ENCODE data around the gene FNDC8.
A peak's percentile ranks its signal among the peaks of the same experiment; 100 is the strongest.
"Not testable (repeated sequence)": the region's sequence is repeated elsewhere in the genome, so short reads cannot be mapped to it uniquely, and the experiment has no call there.

The FNDC8 gene

GRCh38 chr17:35095741-35096140, 25.7 kb upstream of the FNDC8 start:
- DNase-seq (ENCODE audit: low read depth), result no peak

- no peak for DNase-seq (ENCODE audit: low read depth)
Measured at GRCh38 chr17:35097776-35098175, 23.6 kb upstream of the FNDC8 start.

- DNase-seq (ENCODE audit: low read depth), result no peak
Measured at GRCh38 chr17:35099908-35100307, 21.5 kb upstream of the FNDC8 start.

- no peak for DNase-seq (ENCODE audit: low read depth)
Measured at GRCh38 chr17:35101036-35101435, 20.4 kb upstream of the FNDC8 start.

- DNase-seq (ENCODE audit: low read depth), result no peak
Measured at GRCh38 chr17:35101725-35102124, 19.7 kb upstream of the FNDC8 start.

- DNase-seq (ENCODE audit: low read depth), result no peak
Measured at GRCh38 chr17:35103271-35103670, 18.1 kb upstream of the FNDC8 start.

GRCh38 chr17:35104844-35105450, 16.5 kb upstream of the FNDC8 start:
- DNase-seq (ENCODE audit: low read depth), result no peak

GRCh38 chr17:35110791-35111190, 10.6 kb upstream of the FNDC8 start:
- DNase-seq (ENCODE audit: low read depth), result not testable (repeated sequence)

GRCh38 chr17:35116845-35117244, 4.6 kb upstream of the FNDC8 start:
- DNase-seq (ENCODE audit: low read depth), result no peak

- no peak for DNase-seq (ENCODE audit: low read depth)
Measured at GRCh38 chr17:35117984-35118383, 3.4 kb upstream of the FNDC8 start.

GRCh38 chr17:35119370-35120165, 1.8 kb upstream of the FNDC8 start, which contains the start of gene RAD51D:
Gene RAD51D, minus strand, starts transcription at chr17:35119860. Its CDS starts 247 bp downstream, at chr17:35119613.
- peak; percentile 47 for DNase-seq (ENCODE audit: low read depth)

- DNase-seq (ENCODE audit: low read depth), result no peak
Measured at GRCh38 chr17:35127751-35128514, 6.5 kb downstream of the FNDC8 start.

- DNase-seq (ENCODE audit: low read depth), result no peak
Measured at GRCh38 chr17:35129154-35129972, 7.9 kb downstream of the FNDC8 start.

GRCh38 chr17:35129973-35130351, 8.5 kb downstream of the FNDC8 start:
- DNase-seq (ENCODE audit: low read depth), result no peak

- DNase-seq (ENCODE audit: low read depth), result no peak
Measured at GRCh38 chr17:35130392-35130791, 9.0 kb downstream of the FNDC8 start.

GRCh38 chr17:35132099-35132498, 10.7 kb downstream of the FNDC8 start:
- no peak for DNase-seq (ENCODE audit: low read depth)

- no peak for DNase-seq (ENCODE audit: low read depth)
Measured at GRCh38 chr17:35132816-35133550, 11.6 kb downstream of the FNDC8 start.

- DNase-seq (ENCODE audit: low read depth), result no peak
Measured at GRCh38 chr17:35135322-35135721, 13.9 kb downstream of the FNDC8 start.

- DNase-seq (ENCODE audit: low read depth), result no peak
Measured at GRCh38 chr17:35138218-35138617, 16.8 kb downstream of the FNDC8 start.

GRCh38 chr17:35141681-35142466, 20.5 kb downstream of the FNDC8 start, which contains the start of gene NLE1:
Gene NLE1, minus strand, starts transcription at chr17:35142303. Its CDS starts 28 bp downstream, at chr17:35142275.
- peak; percentile 77 for DNase-seq (ENCODE audit: low read depth)

Data from stimulated activated CD8-positive, alpha-beta memory T cell treated with anti-CD3 and anti-CD28 coated beads, Interleukin-7, amount 100 ng/mL, for 24 hours (primary cell).